Stimulated activated CD4-positive, alpha-beta T cell treated with anti-CD3 and anti-CD28 coated beads, Interleukin-2, amount 100 ng/mL, for 48 hours (primary cell): Measurements from ENCODE around the gene TBRG1.

Source experiments
- DNase-seq, 2 donors: peaks; one replicate each; pipeline ENCODE4 v3.0.0-alpha.2; 2020

TBRG1 gene

GRCh38 chr11:124667601-124668000, 44.9 kb downstream of the TBRG1 start:
- no peak for DNase-seq

GRCh38 chr11:124669193-124669592, 46.5 kb downstream of the TBRG1 start:
- DNase-seq = peak in 1 of 2 donors; percentile 30

GRCh38 chr11:124670732-124671131, 48.1 kb downstream of the TBRG1 start:
- no peak for DNase-seq

- no peak for DNase-seq
These were observed 50.0 kb downstream of the TBRG1 start for GRCh38 chr11:124672536-124673215.

GRCh38 chr11:124673333-124674167, 50.9 kb downstream of the TBRG1 start, which contains the start of the genes SIAE and SPA17:
Gene SIAE, minus strand, starts transcription at chr11:124673739. Its CDS starts 31 bp downstream, at chr11:124673708.
Gene SPA17, plus strand, starts transcription at chr11:124673904. Its CDS starts 1,361 bp downstream, at chr11:124675265.
- peak; percentile 83 to 85 for DNase-seq

GRCh38 chr11:124674168-124674517, 51.5 kb downstream of the TBRG1 start:
- DNase-seq = no peak

- no peak for DNase-seq
These were observed 51.9 kb downstream of the TBRG1 start for GRCh38 chr11:124674571-124674970.

- DNase-seq = no peak
These were observed 53.7 kb downstream of the TBRG1 start for GRCh38 chr11:124676386-124676785.

- DNase-seq = no peak
These were observed 55.8 kb downstream of the TBRG1 start for GRCh38 chr11:124678416-124678815.

- no peak for DNase-seq
These were observed 58.8 kb downstream of the TBRG1 start for GRCh38 chr11:124681421-124681820.

GRCh38 chr11:124682443-124682842, 59.8 kb downstream of the TBRG1 start:
- no peak for DNase-seq
